Measurements from ENCODE around the gene ZNF780B.

Gene ZNF780B

DNA sequence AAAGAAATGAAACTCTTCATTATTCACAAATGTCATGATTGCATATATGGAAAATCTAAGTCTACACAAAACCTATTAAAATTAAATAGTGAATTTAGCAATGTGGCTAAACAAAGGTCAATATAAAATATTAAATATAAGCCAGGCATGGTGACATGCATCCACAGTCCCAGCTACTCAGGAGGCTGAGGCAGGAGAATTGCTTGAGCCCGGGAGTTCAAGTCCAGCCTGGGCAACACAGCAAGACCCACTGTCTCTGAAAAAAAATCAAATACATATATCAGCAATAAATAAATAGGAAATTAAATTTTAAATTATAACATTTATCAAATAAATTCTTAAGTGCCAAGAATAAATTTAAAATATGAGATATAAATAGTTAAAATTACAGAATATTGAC lies 73.1 kb downstream of the ZNF780B start:
- no peak for DNase-seq (ENCODE audit: low spot score)

Measured in NAMALWA (cell line).